GM19099 (cell line): Measurements from ENCODE around the gene CUX1.

ENCODE experiments used
- POLR2A ChIP-seq: IDR thresholded peaks from 3 replicates; pipeline ENCODE4 v1.6.1; 2011; ENCODE audit warnings: low read depth; ENCODE audit not compliant: insufficient read length; ENCODE audit errors: extremely low read depth

Gene CUX1

GRCh38 chr7:101991860-101992259 lies 174.4 kb downstream of the CUX1 start:
- TF ChIP-seq POLR2A: no peak

GRCh38 chr7:101993311-101993710 lies 175.9 kb downstream of the CUX1 start:
- TF ChIP-seq POLR2A: no peak

- TF ChIP-seq POLR2A: no peak
Measured at GRCh38 chr7:101995121-101995520, 177.7 kb downstream of the CUX1 start.

GRCh38 chr7:101996131-101996691 lies 178.8 kb downstream of the CUX1 start:
- no peak for TF ChIP-seq POLR2A

- TF ChIP-seq POLR2A: no peak
Measured at GRCh38 chr7:101996876-101997275, 179.4 kb downstream of the CUX1 start.

GRCh38 chr7:101998029-101998905 lies 180.8 kb downstream of the CUX1 start:
- no peak for TF ChIP-seq POLR2A

- TF ChIP-seq POLR2A: no peak
Measured at GRCh38 chr7:101998906-101999240, 181.4 kb downstream of the CUX1 start.

- no peak for TF ChIP-seq POLR2A
Measured at GRCh38 chr7:101999393-101999792, 182.0 kb downstream of the CUX1 start.

GRCh38 chr7:102000123-102000522 lies 182.7 kb downstream of the CUX1 start:
- no peak for TF ChIP-seq POLR2A

- no peak for TF ChIP-seq POLR2A
Measured at GRCh38 chr7:102004229-102004628, 186.8 kb downstream of the CUX1 start.

- TF ChIP-seq POLR2A: no peak
Measured at GRCh38 chr7:102004848-102005247, 187.4 kb downstream of the CUX1 start.

GRCh38 chr7:102005933-102006480 lies 188.6 kb downstream of the CUX1 start:
- TF ChIP-seq POLR2A: no peak

- no peak for TF ChIP-seq POLR2A
Measured at GRCh38 chr7:102006695-102007094, 189.3 kb downstream of the CUX1 start.

GRCh38 chr7:102008535-102009262 lies 191.3 kb downstream of the CUX1 start:
- no peak for TF ChIP-seq POLR2A

GRCh38 chr7:102009628-102010027 lies 192.2 kb downstream of the CUX1 start:
- TF ChIP-seq POLR2A: no peak
